ENCODE measurements around the gene NRXN3.

The NRXN3 gene

GRCh38 chr14:78451319-78451695 lies 281.1 kb downstream of the NRXN3 start:
- Mint-ChIP-seq H3K9me3 (no peaks in the 10 kb centered on the region), H3K4me1 (no peaks in the 10 kb centered on the region), H3K36me3 (ENCODE audit: low read depth) (no peaks in the 10 kb centered on the region), H3K27ac (no peak overlapping the region), H3K4me3 (no peak overlapping the region), H3K27me3 (ENCODE audit: low read depth, poor library complexity) (peaks cover 18% of the 10 kb centered on the region)
- DNase-seq, result no peak
- no peak for TF ChIP-seq CTCF (IDR thresholded peaks at IDR 0.05)

GRCh38 chr14:78455896-78456435 lies 285.8 kb downstream of the NRXN3 start:
- Mint-ChIP-seq H3K36me3 (ENCODE audit: low read depth) (no peaks in the 10 kb centered on the region), H3K27me3 (ENCODE audit: low read depth, poor library complexity) (peaks cover 19% of the 10 kb centered on the region), H3K9me3 (no peaks in the 10 kb centered on the region), H3K4me3 (no peak overlapping the region), H3K27ac (no peak overlapping the region), H3K4me1 (no peaks in the 10 kb centered on the region)
- no peak for TF ChIP-seq CTCF (IDR thresholded peaks at IDR 0.05)
- no peak for DNase-seq

- DNase-seq, result no peak
- Mint-ChIP-seq H3K4me3 (no peak overlapping the region), H3K9me3 (no peaks in the 10 kb centered on the region), H3K36me3 (ENCODE audit: low read depth) (no peaks in the 10 kb centered on the region), H3K4me1 (no peaks in the 10 kb centered on the region), H3K27ac (no peak overlapping the region), H3K27me3 (ENCODE audit: low read depth, poor library complexity) (peaks cover 5% of the 10 kb centered on the region)
- TF ChIP-seq CTCF (IDR thresholded peaks at IDR 0.05), result no peak
Observed at GRCh38 chr14:78469947-78470346, 299.8 kb downstream of the NRXN3 start.

GRCh38 chr14:78479127-78479780 lies 309.1 kb downstream of the NRXN3 start:
- Mint-ChIP-seq H3K4me3 (no peak overlapping the region), H3K27ac (no peak overlapping the region)

GRCh38 chr14:78484028-78484427 lies 313.9 kb downstream of the NRXN3 start:
- no peak overlapping the region for H3K27ac Mint-ChIP-seq
- no peaks in the 10 kb centered on the region for H3K9me3 Mint-ChIP-seq
- H3K4me3 Mint-ChIP-seq, result no peak overlapping the region
- DNase-seq, result no peak
- no peaks in the 10 kb centered on the region for H3K36me3 Mint-ChIP-seq (ENCODE audit: low read depth)
- no peak for TF ChIP-seq CTCF (IDR thresholded peaks at IDR 0.05)
- no peaks in the 10 kb centered on the region for H3K4me1 Mint-ChIP-seq
- H3K27me3 Mint-ChIP-seq (ENCODE audit: low read depth, poor library complexity), result peaks cover 20% of the 10 kb centered on the region

More at GRCh38 chr14:78479127-78479780, 309.1 kb downstream of the NRXN3 start:
- no peaks in the 10 kb centered on the region for H3K36me3 Mint-ChIP-seq (ENCODE audit: low read depth)
- H3K27me3 Mint-ChIP-seq (ENCODE audit: low read depth, poor library complexity), result peaks cover 13% of the 10 kb centered on the region
- TF ChIP-seq CTCF (IDR thresholded peaks at IDR 0.05), result no peak
- DNase-seq, result no peak
- no peaks in the 10 kb centered on the region for H3K4me1 Mint-ChIP-seq
- no peaks in the 10 kb centered on the region for H3K9me3 Mint-ChIP-seq

GRCh38 chr14:78486081-78486480 lies 315.9 kb downstream of the NRXN3 start:
- no peak for TF ChIP-seq CTCF (IDR thresholded peaks at IDR 0.05)
- peaks cover 2% of the 10 kb centered on the region for H3K4me1 Mint-ChIP-seq
- peaks cover 23% of the 10 kb centered on the region for H3K27me3 Mint-ChIP-seq (ENCODE audit: low read depth, poor library complexity)
- H3K27ac Mint-ChIP-seq, result no peak overlapping the region
- H3K4me3 Mint-ChIP-seq, result no peak overlapping the region
- H3K9me3 Mint-ChIP-seq, result no peaks in the 10 kb centered on the region
- no peaks in the 10 kb centered on the region for H3K36me3 Mint-ChIP-seq (ENCODE audit: low read depth)
- no peak for DNase-seq

Data from nephron progenitor cell (in vitro differentiated cells).